ENCODE measurements around the gene LCE3D. TPM values are rescaled to one million over a fixed set of nuclear protein-coding genes. Genes with fewer than 3 reads are reported as not detected.
"Not testable (repeated sequence)": the region's sequence is repeated elsewhere in the genome, so short reads cannot be mapped to it uniquely, and the experiment has no call there.

The LCE3D gene, protein sequence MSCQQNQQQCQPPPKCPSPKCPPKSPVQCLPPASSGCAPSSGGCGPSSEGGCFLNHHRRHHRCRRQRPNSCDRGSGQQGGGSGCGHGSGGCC
- total RNA-seq (2014; rRNA removed; shearing (Covaris generic)) = not detected in 2 replicates

DNA sequence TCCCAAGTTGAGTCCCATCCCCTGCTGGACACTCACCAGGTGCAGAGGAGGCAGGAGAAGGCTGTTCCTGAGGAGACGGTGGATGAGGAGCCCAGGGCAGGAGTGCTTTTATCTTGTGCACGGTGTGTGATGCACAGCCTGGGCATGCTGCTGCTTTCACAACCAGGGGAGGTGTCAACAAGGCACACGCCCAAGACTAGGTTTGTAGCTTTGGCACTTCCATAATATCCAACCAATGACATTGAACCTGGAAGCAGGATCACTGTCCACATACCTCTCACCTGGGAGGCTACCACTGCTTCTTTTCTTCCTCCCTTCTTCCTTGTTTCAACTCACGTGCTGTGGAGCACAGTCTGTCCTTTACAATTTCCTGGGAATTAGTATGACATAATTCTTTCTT is at the start of gene LCE3D:
LCE3D (minus strand) TSS at position 84 of the 400 bp plus-strand sequence. CDS start 580 bp downstream, outside the sequence.
- H3K4me1 ChIP-seq (replicated peaks) = no peaks in the 10 kb centered on the region
- no peak for DNase-seq (ENCODE audit: low read depth in 1 of 2, low spot score in 2 of 2)
- H3K27me3 ChIP-seq (replicated peaks) = no peaks in the 10 kb centered on the region
- H3K27ac ChIP-seq = no peak within 1 kb of the TSS
- H3K4me3 ChIP-seq = no peak within 1 kb of the TSS
- H3K9me3 ChIP-seq (replicated peaks) = no peaks in the 10 kb centered on the region
- no peaks in the 10 kb centered on the region for H3K36me3 ChIP-seq

DNA sequence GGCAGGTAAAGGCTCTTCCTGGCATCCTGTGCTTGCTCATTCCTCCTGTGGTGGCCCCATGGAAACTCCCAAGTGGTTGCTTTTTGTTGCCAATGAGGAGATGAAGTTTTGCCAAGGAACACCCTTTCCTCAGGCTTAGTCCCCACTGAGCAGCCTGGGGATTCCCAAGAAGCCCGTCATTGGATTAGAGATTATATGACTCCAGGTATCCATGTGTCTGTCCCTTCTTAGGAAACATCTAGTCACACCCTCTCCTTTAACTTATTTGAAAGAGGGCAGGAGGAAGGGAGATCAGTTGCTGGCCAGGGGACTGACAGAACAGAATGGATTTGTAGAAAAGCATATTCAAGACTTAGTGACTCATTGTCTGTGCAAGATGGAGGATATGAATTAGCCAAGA is 46.4 kb upstream of the LCE3D start:
- H3K27me3 ChIP-seq (replicated peaks) = no peaks in the 10 kb centered on the region
- no peak for DNase-seq (ENCODE audit: low read depth in 1 of 2, low spot score in 2 of 2)
- no peaks in the 10 kb centered on the region for H3K4me1 ChIP-seq (replicated peaks)
- no peak overlapping the region for H3K27ac ChIP-seq
- H3K9me3 ChIP-seq (replicated peaks) = no peaks in the 10 kb centered on the region
- H3K36me3 ChIP-seq = no peaks in the 10 kb centered on the region
- H3K4me3 ChIP-seq = no peak overlapping the region

DNA sequence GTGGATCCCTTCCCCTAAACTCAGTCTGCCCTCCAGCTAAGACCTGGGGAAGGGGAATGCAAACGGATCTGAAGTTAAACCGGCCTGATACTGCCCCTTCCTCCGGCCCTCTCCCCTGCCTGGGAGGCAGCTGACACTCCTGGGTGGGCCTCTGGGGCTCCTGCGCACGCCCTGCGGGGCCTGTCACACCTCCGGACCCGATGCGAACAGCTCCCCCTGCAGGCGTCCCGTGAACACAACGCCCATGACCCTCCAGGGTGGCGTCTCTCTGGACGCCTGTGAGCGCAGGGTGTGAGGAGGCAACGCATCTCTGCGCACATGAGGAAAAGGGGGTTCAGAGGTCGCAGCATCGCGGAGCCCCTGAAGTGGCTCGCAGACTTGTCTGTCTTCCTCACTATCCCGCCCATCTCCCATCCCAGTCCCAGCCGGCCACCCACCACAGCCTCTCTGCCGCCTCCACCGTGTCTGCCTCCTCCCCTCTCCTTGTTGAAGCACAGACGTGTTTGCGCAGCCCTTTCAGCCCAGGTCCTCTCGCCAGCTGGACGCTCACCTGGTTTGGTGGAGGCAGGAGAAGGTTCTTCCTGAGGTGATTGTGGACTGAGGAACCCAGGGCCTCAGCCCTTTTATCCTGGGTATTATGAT is 43.0 kb upstream of the LCE3D start:
- DNase-seq (ENCODE audit: low read depth in 1 of 2, low spot score in 2 of 2) = peak in 1 of 2 experiments; percentile 4
- no peaks in the 10 kb centered on the region for H3K36me3 ChIP-seq
- H3K27me3 ChIP-seq (replicated peaks) = no peaks in the 10 kb centered on the region
- H3K4me3 ChIP-seq = no peak overlapping the region
- H3K27ac ChIP-seq = no peak overlapping the region
- H3K9me3 ChIP-seq (replicated peaks) = no peaks in the 10 kb centered on the region; the same call in 1 of the 2 replicates
- no peaks in the 10 kb centered on the region for H3K4me1 ChIP-seq (replicated peaks)

DNA sequence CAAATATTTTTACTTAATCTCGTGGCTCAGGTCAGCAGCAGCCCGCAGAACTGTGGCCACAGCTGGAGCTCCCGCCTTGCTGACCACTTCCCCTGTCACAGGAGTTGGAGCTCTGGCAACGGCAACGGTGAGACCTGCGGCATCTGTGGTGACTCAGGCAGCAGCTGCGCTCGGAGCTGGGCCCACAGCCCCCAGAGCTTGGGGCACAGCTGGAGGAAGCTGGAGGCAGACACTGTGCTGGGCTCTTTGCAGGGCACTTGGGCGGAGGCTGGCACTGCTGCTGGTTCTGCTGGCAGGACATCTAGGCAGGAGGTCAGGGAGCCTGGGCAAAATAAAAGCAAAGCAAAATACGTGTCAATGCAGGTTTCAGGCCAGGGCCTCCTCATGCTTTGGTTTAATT is 42.5 kb upstream of the LCE3D start, which contains the start of gene LCE3A:
LCE3A (minus strand) TSS at position 301 of the 400 bp plus-strand sequence; CDS start at position 301, 0 bp downstream.
- Histone ChIP-seq H3K27ac (no peak within 1 kb of the TSS), H3K36me3 (no peaks in the 10 kb centered on the region), H3K4me1 (replicated peaks) (no peaks in the 10 kb centered on the region), H3K4me3 (no peak within 1 kb of the TSS), H3K9me3 (replicated peaks) (no peaks in the 10 kb centered on the region; the same call in 1 of the 2 replicates), H3K27me3 (replicated peaks) (no peaks in the 10 kb centered on the region)
- no peak for DNase-seq (ENCODE audit: low read depth in 1 of 2, low spot score in 2 of 2)

DNA sequence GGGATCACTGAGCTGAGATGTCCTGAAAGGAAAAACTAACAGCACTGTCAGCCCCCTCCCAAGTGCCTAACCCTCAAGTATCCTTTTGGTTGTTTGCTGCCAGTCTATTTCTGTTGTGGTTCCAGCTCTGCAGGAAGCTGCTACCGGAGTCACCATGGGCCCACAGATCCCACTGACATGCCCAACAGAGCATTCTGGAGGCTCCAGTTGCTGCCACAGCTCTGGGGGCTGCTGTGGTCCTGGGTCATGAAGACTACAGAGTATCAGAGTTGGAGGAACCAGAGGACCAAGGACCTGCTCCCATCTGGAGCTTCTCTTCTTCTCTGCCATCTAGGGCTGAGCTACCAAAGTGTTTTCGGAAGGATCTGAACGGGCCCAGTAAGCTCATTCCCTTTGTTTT is 41.7 kb upstream of the LCE3D start:
- Histone ChIP-seq H3K9me3 (replicated peaks) (no peaks in the 10 kb centered on the region; the same call in 1 of the 2 replicates), H3K4me3 (no peak overlapping the region), H3K36me3 (no peaks in the 10 kb centered on the region), H3K4me1 (replicated peaks) (no peaks in the 10 kb centered on the region), H3K27me3 (replicated peaks) (no peaks in the 10 kb centered on the region), H3K27ac (no peak overlapping the region)
- no peak for DNase-seq (ENCODE audit: low read depth in 1 of 2, low spot score in 2 of 2)

DNA sequence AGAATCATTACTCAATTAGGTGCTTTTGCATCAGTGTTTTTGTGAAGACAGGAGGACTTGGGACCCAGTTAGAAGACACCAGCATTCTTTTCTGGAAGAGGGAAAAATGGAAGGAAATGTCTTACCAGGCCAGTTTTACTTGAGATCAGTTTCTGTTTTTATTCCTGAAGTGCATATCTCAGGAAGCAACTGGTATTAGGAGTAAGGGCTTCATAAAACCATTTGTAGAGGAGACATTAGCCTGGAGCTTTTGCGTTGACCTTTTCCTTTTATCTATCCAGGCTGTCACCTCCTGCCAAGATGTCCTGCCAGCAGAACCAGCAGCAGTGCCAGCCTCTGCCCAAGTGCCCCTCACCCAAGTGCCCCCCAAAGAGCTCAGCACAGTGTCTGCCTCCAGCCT is 33.2 kb upstream of the LCE3D start, which contains the start of gene LCE3B:
LCE3B (plus strand) TSS at position 301 of the 400 bp plus-strand sequence; CDS start at position 301, 0 bp downstream.
- Histone ChIP-seq H3K36me3 (no peaks in the 10 kb centered on the region), H3K4me3 (no peak within 1 kb of the TSS), H3K27ac (no peak within 1 kb of the TSS), H3K4me1 (replicated peaks) (no peaks in the 10 kb centered on the region), H3K27me3 (replicated peaks) (no peaks in the 10 kb centered on the region), H3K9me3 (replicated peaks) (no peaks in the 10 kb centered on the region; the same call in 1 of the 2 replicates)
- DNase-seq (ENCODE audit: low read depth in 1 of 2, low spot score in 2 of 2) = no peak

DNA sequence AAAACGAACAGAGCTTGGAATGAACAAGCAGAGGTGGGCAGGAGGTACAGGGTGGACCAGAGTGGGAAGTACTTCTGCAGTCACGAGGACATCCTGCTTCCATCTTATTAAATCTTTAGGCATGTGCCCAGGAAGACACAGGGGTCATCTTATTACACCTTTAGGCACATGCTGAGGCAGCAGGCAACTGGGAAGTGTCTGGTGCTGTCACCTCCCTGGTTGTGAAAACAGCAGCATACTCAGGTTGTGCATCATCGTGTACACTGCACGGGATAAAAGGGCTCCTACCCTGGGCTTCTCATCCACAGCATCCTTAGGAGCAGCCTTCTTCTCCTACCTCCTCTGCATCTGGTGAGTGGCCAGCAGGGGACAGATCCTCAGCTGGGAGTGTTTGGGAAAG is 19.6 kb upstream of the LCE3D start, which contains the start of gene LCE3C:
LCE3C (plus strand) TSS at position 301 of the 400 bp plus-strand sequence. CDS start 498 bp downstream, outside the sequence.
- H3K4me3 ChIP-seq = no peak within 1 kb of the TSS
- H3K27ac ChIP-seq = no peak within 1 kb of the TSS
- no peak for DNase-seq (ENCODE audit: low read depth in 1 of 2, low spot score in 2 of 2)

DNA sequence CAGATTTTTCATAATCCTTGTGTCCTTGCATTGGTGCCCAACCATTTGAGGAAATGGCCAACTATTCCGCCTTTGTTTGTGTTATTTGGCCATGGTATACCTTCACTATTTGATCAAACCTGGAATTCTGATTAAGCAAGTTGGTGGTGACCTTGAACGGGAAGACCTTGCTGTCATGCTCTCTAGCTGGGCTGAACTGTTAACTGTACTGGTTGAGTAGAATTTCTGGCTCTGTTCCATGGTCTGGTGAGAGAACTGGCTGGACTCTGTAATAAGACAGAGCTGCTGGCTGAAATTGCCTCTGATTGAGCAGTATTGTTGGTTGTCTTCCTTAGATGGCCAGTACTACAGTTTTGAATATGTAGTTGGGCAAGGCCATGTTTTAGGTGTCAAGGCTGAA is 16.7 kb upstream of the LCE3D start:
- Histone ChIP-seq H3K9me3 (replicated peaks) (no peaks in the 10 kb centered on the region), H3K36me3 (no peaks in the 10 kb centered on the region), H3K4me1 (replicated peaks) (no peaks in the 10 kb centered on the region), H3K27me3 (replicated peaks) (no peaks in the 10 kb centered on the region), H3K4me3 (no peak overlapping the region), H3K27ac (no peak overlapping the region)
- DNase-seq (ENCODE audit: low read depth in 1 of 2, low spot score in 2 of 2) = no peak

More for the DNA sequence above, 19.6 kb upstream of the LCE3D start, which contains the start of gene LCE3C:
- no peaks in the 10 kb centered on the region for H3K36me3 ChIP-seq
- no peaks in the 10 kb centered on the region for H3K4me1 ChIP-seq (replicated peaks)
- H3K27me3 ChIP-seq (replicated peaks) = no peaks in the 10 kb centered on the region
- no peaks in the 10 kb centered on the region for H3K9me3 ChIP-seq (replicated peaks)

DNA sequence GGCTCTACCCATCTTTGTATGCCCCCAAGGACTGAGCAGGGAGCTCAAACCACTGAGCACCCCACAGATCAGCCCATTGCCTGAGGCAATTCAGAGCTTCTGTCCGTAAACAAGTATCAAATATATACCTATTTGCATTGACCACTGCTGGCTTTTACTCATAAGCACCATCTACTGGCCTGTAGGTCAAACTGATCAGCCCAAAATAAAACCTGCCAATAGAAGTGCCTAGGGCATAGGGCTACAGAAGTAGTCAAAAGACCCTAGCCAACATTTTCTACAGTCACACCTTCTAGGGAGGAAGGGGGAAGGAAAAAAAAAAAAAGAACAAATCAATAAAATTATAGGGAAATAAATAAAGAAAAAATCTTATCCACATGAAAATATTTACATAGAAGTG is 5.3 kb upstream of the LCE3D start:
- DNase-seq (ENCODE audit: low read depth in 1 of 2, low spot score in 2 of 2) = no peak
- no peaks in the 10 kb centered on the region for H3K27me3 ChIP-seq (replicated peaks)
- H3K36me3 ChIP-seq = no peaks in the 10 kb centered on the region
- H3K4me1 ChIP-seq (replicated peaks) = no peaks in the 10 kb centered on the region
- no peaks in the 10 kb centered on the region for H3K9me3 ChIP-seq (replicated peaks)
- no peak overlapping the region for H3K4me3 ChIP-seq
- no peak overlapping the region for H3K27ac ChIP-seq

DNA sequence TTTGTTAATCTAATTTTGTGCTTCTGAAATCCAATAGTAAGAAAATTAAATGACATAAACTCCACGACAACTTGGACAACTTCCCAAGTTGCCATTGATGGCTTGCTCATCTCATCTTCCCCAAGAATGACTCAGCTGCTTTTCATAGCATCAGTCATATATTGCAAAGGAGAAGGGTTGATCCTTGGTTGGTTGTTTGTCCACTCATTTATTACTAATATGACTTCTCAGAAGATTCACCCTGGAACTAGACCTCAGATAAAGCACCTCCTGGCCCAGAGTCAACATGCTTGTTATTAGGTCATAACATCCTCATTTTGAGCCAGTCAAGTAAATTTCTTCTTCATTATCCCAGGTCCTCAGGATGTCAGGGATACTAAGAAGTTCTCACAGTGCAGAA is 2.3 kb upstream of the LCE3D start:
- H3K36me3 ChIP-seq = no peaks in the 10 kb centered on the region
- DNase-seq (ENCODE audit: low read depth in 1 of 2, low spot score in 2 of 2) = no peak

DNA sequence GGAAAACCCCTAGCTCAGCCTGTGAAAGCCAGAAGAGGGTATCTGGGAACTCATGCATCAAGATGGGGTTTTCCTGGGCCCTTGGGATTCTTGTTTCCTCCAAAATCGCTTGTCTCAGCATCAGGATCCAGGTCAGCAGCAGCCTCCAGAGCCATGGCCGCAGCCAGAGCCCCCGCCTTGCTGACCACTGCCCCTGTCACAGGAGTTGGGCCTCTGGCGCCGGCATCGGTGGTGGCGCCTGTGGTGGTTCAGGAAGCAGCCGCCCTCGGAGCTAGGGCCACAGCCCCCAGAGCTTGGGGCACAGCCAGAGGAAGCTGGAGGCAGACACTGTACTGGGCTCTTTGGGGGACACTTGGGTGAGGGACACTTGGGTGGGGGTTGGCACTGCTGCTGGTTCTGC is 790 bp downstream of the LCE3D start:
- DNase-seq (ENCODE audit: low read depth in 1 of 2, low spot score in 2 of 2) = peak in 1 of 2 experiments; percentile 0
- H3K4me1 ChIP-seq (replicated peaks); H3K4me3 ChIP-seq; H3K9me3 ChIP-seq (replicated peaks); H3K27me3 ChIP-seq (replicated peaks); H3K36me3 ChIP-seq; H3K27ac ChIP-seq: not testable (repeated sequence)

More for the DNA sequence above, 2.3 kb upstream of the LCE3D start:
- Histone ChIP-seq H3K27ac (no peak overlapping the region), H3K27me3 (replicated peaks) (no peaks in the 10 kb centered on the region), H3K9me3 (replicated peaks) (no peaks in the 10 kb centered on the region), H3K4me3 (no peak overlapping the region), H3K4me1 (replicated peaks) (no peaks in the 10 kb centered on the region)

DNA sequence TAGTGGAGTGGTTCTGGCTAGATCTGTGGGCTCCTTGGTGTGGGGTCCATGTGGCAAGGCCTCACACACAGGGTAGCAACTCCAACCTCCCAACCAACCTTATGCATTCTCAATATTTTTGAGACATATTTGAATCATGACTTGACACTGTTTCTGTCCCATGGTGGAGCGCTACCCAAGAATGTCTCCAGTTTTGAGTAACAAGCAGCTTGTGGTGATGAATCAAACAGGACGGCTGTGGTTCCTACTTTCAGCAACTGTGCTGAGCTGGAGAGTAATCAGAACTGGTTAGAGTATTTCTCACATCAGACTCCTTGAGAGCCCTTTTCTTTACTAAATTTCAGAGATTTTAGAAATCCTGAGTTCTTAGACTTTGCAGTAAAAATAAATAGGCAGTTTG is 3.1 kb downstream of the LCE3D start:
- Histone ChIP-seq H3K4me1 (replicated peaks) (no peaks in the 10 kb centered on the region), H3K36me3 (no peaks in the 10 kb centered on the region), H3K4me3 (no peak overlapping the region), H3K27me3 (replicated peaks) (no peaks in the 10 kb centered on the region), H3K27ac (no peak overlapping the region), H3K9me3 (replicated peaks) (no peaks in the 10 kb centered on the region)
- no peak for DNase-seq (ENCODE audit: low read depth in 1 of 2, low spot score in 2 of 2)

DNA sequence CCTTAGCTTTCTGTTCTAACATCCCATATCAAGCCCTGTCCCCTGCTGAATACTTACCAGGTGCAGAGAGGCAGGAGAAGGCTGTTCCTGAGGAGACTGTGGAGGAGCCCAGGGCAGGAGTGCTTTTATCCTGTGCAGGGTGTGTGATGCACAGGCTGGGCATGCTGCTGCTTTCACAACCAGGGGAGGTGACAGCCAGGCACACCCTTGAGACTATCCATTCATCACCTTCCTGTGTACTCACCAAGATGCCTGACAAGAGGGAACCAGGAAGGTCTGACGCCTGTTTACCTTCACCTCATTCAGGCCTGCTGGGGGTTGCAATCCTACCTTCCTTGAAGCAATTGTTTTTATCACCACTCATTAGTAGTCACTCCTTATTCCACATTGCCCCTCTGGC is 13.6 kb downstream of the LCE3D start, which contains the start of gene LCE3E:
LCE3E (minus strand) TSS at position 100 of the 400 bp plus-strand sequence. CDS start 572 bp downstream, outside the sequence.
- DNase-seq (ENCODE audit: low read depth in 1 of 2, low spot score in 2 of 2) = no peak
- Histone ChIP-seq H3K4me1 (replicated peaks) (no peaks in the 10 kb centered on the region), H3K36me3 (no peaks in the 10 kb centered on the region), H3K4me3 (no peak within 1 kb of the TSS), H3K27ac (no peak within 1 kb of the TSS), H3K27me3 (replicated peaks) (no peaks in the 10 kb centered on the region), H3K9me3 (replicated peaks) (no peaks in the 10 kb centered on the region)

DNA sequence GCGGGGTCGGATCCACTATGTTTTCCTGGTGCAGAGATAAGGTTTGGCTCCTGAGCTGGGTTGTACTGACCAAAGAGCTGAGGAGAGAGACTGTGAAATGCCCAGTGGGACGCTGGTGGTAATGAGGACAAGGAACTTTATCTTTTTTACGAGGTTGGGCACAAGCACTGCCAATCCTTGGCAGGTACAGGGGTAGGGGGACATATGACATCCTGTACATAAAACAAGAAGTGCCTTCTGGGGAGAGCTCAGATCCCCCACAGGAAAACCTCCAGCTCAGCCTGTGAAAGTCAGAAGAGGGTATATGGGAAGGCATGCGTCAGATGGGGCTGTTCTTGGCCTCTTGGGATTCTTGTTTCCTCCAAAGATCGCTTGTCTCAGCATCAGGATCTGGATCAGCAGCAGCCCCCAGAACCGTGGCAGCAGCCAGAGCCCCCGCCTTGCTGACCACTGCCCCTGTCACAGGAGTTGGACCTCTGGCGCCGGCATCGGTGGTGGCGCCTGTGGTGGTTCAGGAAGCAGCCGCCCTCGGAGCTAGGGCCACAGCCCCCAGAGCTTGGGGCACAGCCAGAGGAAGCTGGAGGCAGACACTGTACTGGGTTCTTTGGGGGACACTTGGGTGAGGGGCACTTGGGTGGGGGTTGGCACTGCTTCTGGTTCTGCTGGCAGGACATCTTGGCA is 14.6 kb downstream of the LCE3D start:
- Histone ChIP-seq H3K27me3 (replicated peaks) (no peaks in the 10 kb centered on the region), H3K4me1 (replicated peaks) (no peaks in the 10 kb centered on the region), H3K4me3 (no peak overlapping the region), H3K36me3 (no peaks in the 10 kb centered on the region), H3K9me3 (replicated peaks) (no peaks in the 10 kb centered on the region), H3K27ac (no peak overlapping the region)
- no peak for DNase-seq (ENCODE audit: low read depth in 1 of 2, low spot score in 2 of 2)

All from SJSA1 (cell line).